ENCODE measurements around the gene MRPL1.
"Not testable (repeated sequence)": the region's sequence is repeated elsewhere in the genome, so short reads cannot be mapped to it uniquely, and the experiment has no call there.

MRPL1 gene

DNA sequence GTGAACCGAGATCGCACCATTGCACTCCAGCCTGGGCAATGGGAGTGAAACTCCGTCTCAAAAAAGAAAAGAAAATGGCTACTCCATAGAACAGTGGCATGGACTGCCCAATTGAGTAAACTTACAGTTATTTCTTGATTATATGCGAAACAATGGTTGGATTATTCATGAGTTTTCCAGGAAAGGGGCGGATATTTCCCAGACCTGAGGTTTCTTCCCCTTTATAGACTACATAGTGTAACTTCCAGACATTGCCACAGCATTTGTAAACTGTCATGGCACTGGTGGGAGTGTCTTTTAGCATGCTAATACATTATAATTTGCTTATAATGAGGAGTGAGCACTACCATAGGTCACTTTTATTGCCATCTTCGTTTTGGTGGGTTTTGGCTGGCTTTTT, 14.1 kb upstream of the MRPL1 start:
- Histone ChIP-seq H3K27me3 (no peaks in the 10 kb centered on the region), H3K9me3 (no peaks in the 10 kb centered on the region), H3K4me2 (no peak overlapping the region), H3K9ac (no peak overlapping the region), H3K27ac (no peak overlapping the region), H3K4me3 (no peak overlapping the region), H3K36me3 (no peaks in the 10 kb centered on the region), H3K4me1 (peaks cover 14% of the 10 kb centered on the region), H4K20me1 (no peaks in the 10 kb centered on the region)
- no peak for TF ChIP-seq Cebpa-rat (IDR thresholded peaks at IDR 0.05)

DNA sequence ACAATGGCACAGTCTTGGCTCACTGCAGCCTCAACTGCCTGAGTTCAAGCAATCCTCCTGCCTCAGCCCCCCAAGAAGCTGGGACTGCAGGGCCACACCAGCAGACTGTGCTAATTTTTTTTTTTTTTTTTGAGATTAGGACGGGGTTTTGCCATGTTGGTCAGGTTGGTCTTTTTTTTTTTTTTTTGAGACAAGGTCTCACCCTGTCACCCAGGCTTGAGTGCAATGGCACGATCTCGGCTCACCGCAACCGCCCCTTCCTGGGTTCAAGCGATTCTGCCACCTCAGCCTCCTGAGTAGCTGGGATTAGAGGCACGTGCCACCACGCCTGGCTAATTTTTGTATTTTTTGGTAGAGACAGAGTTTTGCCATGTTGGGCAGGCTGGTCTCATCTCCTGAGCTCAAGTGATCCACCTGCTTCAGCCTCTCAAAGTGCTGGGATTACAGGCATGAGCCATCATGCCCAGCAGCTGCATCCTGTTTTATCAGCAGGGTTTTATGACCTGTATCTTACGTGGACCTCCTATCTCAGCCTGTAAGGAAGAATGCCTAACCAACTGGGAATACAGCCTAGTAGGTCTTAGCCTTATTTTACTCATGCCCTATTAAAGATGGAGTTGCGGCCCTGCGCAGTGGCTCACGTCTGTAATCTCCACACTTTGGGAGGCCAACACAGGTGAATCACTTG, 13.2 kb upstream of the MRPL1 start:
- H3K36me3 ChIP-seq, result no peaks in the 10 kb centered on the region
- no peak overlapping the region for H3K4me2 ChIP-seq
- H3K27ac ChIP-seq, result no peak overlapping the region
- H3K27me3 ChIP-seq, result no peaks in the 10 kb centered on the region
- H3K4me3 ChIP-seq, result no peak overlapping the region
- H3K4me1 ChIP-seq, result peaks cover 23% of the 10 kb centered on the region
- H4K20me1 ChIP-seq, result no peaks in the 10 kb centered on the region
- TF ChIP-seq Cebpa-rat (IDR thresholded peaks at IDR 0.05), result no peak
- no peak overlapping the region for H3K9ac ChIP-seq
- H3K9me3 ChIP-seq, result no peaks in the 10 kb centered on the region

GRCh38 chr4:77852892-77853495, 9.6 kb upstream of the MRPL1 start:
- Histone ChIP-seq H3K9ac (no peak overlapping the region), H3K27me3 (no peaks in the 10 kb centered on the region), H3K4me3 (no peak overlapping the region), H3K27ac (peak overlapping the region; percentile 50), H3K9me3 (no peaks in the 10 kb centered on the region), H3K4me1 (peaks cover 43% of the 10 kb centered on the region), H3K36me3 (no peaks in the 10 kb centered on the region), H4K20me1 (no peaks in the 10 kb centered on the region), H3K4me2 (peak overlapping the region; percentile 54)
- TF ChIP-seq Cebpa-rat (IDR thresholded peaks at IDR 0.05), result no peak

DNA sequence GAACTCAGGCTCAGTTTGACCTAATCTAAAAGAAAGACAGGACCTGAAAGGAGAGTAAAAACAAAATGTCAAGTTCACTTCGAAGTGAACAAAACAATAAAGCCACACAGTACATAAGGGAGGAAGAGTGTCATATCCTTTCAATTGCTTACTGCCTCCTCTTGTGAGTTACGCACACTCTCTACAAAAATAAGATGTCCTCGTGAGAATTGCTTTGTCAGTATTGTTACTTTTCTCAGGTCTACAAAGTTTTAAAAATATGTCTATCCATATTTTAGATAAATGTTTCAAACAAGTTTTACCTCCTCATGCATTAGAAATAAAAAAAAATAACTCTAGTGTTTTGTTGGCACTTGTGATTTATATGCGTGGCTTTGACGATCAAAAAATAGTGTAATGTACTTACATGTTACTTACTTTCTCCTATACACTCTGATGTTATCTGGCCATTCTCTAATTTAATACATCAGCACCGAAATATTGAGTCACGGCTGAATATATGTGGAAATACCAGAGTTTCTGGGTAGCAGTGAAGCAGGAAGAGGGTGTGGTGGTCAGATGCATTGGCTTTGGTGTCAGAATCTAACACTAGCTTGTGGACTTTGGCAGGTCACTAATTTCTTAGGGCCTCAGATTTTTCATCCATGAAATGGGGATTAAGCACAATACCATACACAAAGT, 8.1 kb upstream of the MRPL1 start:
- Histone ChIP-seq H3K4me3 (no peak overlapping the region), H3K9me3 (no peaks in the 10 kb centered on the region), H3K27ac (no peak overlapping the region), H3K4me2 (peak overlapping the region; percentile 54; the same call in 1 of the 2 replicates), H4K20me1 (no peaks in the 10 kb centered on the region), H3K4me1 (peaks cover 43% of the 10 kb centered on the region), H3K27me3 (no peaks in the 10 kb centered on the region), H3K36me3 (no peaks in the 10 kb centered on the region), H3K9ac (no peak overlapping the region)
- no peak for TF ChIP-seq Cebpa-rat (IDR thresholded peaks at IDR 0.05)

GRCh38 chr4:77856152-77856551, 6.5 kb upstream of the MRPL1 start:
- H3K36me3 ChIP-seq, result no peaks in the 10 kb centered on the region
- peak overlapping the region; percentile 77 for H3K4me2 ChIP-seq

GRCh38 chr4:77859256-77859655, 3.4 kb upstream of the MRPL1 start:
- Histone ChIP-seq H3K4me1 (peaks cover 47% of the 10 kb centered on the region), H3K9ac (no peak overlapping the region), H3K27me3 (no peaks in the 10 kb centered on the region), H3K4me2 (no peak overlapping the region), H3K27ac (no peak overlapping the region), H4K20me1 (no peaks in the 10 kb centered on the region), H3K9me3 (no peaks in the 10 kb centered on the region), H3K36me3 (no peaks in the 10 kb centered on the region), H3K4me3 (no peak overlapping the region)
- no peak for TF ChIP-seq Cebpa-rat (IDR thresholded peaks at IDR 0.05)

More at GRCh38 chr4:77856152-77856551, 6.5 kb upstream of the MRPL1 start:
- Histone ChIP-seq H3K9ac (no peak overlapping the region), H3K9me3 (no peaks in the 10 kb centered on the region), H3K27ac (peak overlapping the region; percentile 47), H3K27me3 (no peaks in the 10 kb centered on the region), H3K4me3 (no peak overlapping the region), H3K4me1 (peaks cover 52% of the 10 kb centered on the region), H4K20me1 (no peaks in the 10 kb centered on the region)
- TF ChIP-seq Cebpa-rat (IDR thresholded peaks at IDR 0.05), result no peak

- Histone ChIP-seq H3K4me1 (peaks cover 49% of the 10 kb centered on the region), H3K36me3 (peaks cover 8% of the 10 kb centered on the region), H3K27me3 (no peaks in the 10 kb centered on the region), H4K20me1 (no peaks in the 10 kb centered on the region), H3K27ac (peak overlapping the region; percentile 97), H3K9ac (peak overlapping the region; percentile 95), H3K9me3 (no peaks in the 10 kb centered on the region), H3K4me2 (peak overlapping the region; percentile 81), H3K4me3 (peak overlapping the region; percentile 78)
- TF ChIP-seq Cebpa-rat (IDR thresholded peaks at IDR 0.05), result no peak
Measured at GRCh38 chr4:77861495-77861894, 1.1 kb upstream of the MRPL1 start.

DNA sequence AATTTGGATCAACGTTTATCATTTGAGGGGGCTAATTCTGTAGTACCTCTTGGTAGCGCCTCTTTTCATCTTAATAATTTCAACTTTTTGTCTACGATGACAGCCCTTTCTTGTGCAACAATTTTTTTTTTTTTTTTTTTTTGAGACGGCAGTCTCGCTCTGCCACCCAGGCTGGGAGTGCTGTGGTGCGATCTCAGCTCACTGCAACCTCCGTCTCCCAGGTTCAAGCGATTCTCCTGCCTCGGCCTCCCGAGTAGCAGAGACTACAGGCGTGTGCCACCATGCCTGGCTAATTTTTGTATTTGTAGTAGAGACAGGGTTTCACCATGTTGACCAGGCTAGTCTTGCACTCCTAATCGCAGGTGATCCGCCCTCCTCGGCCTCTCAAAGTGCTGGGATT, 711 bp downstream of the MRPL1 start:
- peak overlapping the region; percentile 78 for H3K4me3 ChIP-seq
- H3K27me3 ChIP-seq, H4K20me1 ChIP-seq, H3K9me3 ChIP-seq: not testable (repeated sequence)
- peak overlapping the region; percentile 89 for H3K4me2 ChIP-seq
- peaks cover 24% of the 10 kb centered on the region for H3K36me3 ChIP-seq
- peaks cover 37% of the 10 kb centered on the region for H3K4me1 ChIP-seq
- H3K9ac ChIP-seq, result peak overlapping the region; percentile 95
- peak overlapping the region; percentile 97 for H3K27ac ChIP-seq

DNA sequence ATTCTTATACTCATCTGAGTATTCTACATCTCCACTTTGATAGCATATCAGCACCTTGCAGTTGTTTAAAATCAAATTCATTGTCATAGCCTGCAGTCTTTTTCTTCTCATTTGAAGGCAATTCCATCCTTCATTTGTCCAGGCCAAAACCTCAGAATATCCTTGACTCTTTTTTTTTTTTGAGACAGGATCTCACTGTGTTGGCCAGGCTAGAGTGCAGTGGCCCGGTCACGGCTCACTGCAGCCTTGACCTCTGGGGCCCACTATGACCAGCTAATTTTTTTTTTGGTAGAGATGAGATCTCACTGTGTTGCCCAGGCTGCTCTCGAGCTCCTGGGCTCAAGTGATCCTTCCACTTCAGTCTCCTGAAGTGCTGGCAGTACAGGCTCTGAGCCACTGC, 2.6 kb downstream of the MRPL1 start:
- Histone ChIP-seq H3K27ac (no peak overlapping the region), H3K4me2 (no peak overlapping the region), H3K9me3 (no peaks in the 10 kb centered on the region), H3K4me1 (peaks cover 37% of the 10 kb centered on the region), H3K36me3 (peaks cover 38% of the 10 kb centered on the region), H3K9ac (no peak overlapping the region), H4K20me1 (peaks cover 21% of the 10 kb centered on the region), H3K4me3 (no peak overlapping the region), H3K27me3 (no peaks in the 10 kb centered on the region)
- TF ChIP-seq Cebpa-rat (IDR thresholded peaks at IDR 0.05), result no peak

Data from BLaER1 (cell line).